HCT116 (cell line): ENCODE data around the gene SORBS1. TPM values are rescaled to one million over a fixed set of nuclear protein-coding genes. Genes with fewer than 3 reads are reported as not detected.

Source experiments
- ATAC-seq: fragments of 200-7000 bp; cut with Tn5 transposase; 2 replicates; pipeline ENCODE4 v1.9.1; 2020; ENCODE audit warnings: mild to moderate bottlenecking, moderate library complexity
- BruUV-seq: library from RNA; stranded (reverse); fragments of 400-500 nt; replicated peaks from 2 replicates; lab custom pipeline; 2021; lab: Mats Ljungman, UMichigan
- CTCF ChIA-PET: fragments of 300-600 bp; sonication (Branson Sonifier 250); formaldehyde crosslinking; loops from one replicate; lab custom pipeline; 2021; ENCODE audit warnings: antibody characterized with exemption; lab: Charles Lee
- POLR2A ChIA-PET: fragments of 300-600, 350-600 bp; sonication (Branson Sonifier 250); formaldehyde crosslinking; loops from one replicate; lab custom pipeline; 2021; ENCODE audit warnings: antibody characterized with exemption; lab: Charles Lee
- RAD21 ChIA-PET, 2 experiments: fragments of 300-600 bp; sonication (Branson Sonifier 250); formaldehyde crosslinking; loops; one replicate each; lab custom pipeline; 2023; ENCODE audit warnings: low total read pairs in 2 of 2; ENCODE audit not compliant: uncharacterized antibody in 2 of 2, unreplicated experiment in 2 of 2, low non-redundant PET in 1 of 2; lab: Charles Lee
- DNase-seq: peaks from one replicate; pipeline ENCODE4 v3.0.0-alpha.2; 2010; ENCODE audit warnings: low read depth, low spot score
- H2AFZ ChIP-seq: fragments of 200-600 bp; shearing (Covaris generic), sonication (generic); 2 replicates; pipeline ENCODE4 v1.6.1; 2017; ENCODE audit warnings: low read depth, mixed run types, mixed read lengths, antibody characterized with exemption, low read length; ENCODE audit not compliant: poor library complexity, severe bottlenecking
- H3K27ac ChIP-seq: 2 replicates; pipeline ENCODE4 v1.5.1; 2012; ENCODE audit warnings: low read depth, low read length
- H3K27me3 ChIP-seq: fragments of 200-600 bp; sonication (generic); 2 replicates; pipeline ENCODE4 v1.6.1; 2016; ENCODE audit warnings: mixed run types, low read length, mixed read lengths; ENCODE audit not compliant: insufficient read depth
- H3K36me3 ChIP-seq, 2 experiments: fragments of 200-500 bp in 1 of 2; fragments of 200-600 bp in 1 of 2; sonication (Bioruptor generic) in 1 of 2; sonication (generic) in 1 of 2; 2 replicates each; pipeline versions ENCODE4 v1.5.1 to v1.6.1; 2014 to 2016; ENCODE audit warnings: low read length in 2 of 2, inconsistent platforms in 1 of 2, mixed read lengths in 1 of 2, mixed run types in 1 of 2; ENCODE audit not compliant: insufficient read depth in 2 of 2, control insufficient read depth in 1 of 2
- H3K4me1 ChIP-seq, 2 experiments: fragments of 200-600 bp in 1 of 2; sonication (generic) in 1 of 2; 2 replicates each; pipeline versions ENCODE4 v1.5.1 to v1.6.1; 2012 to 2017; ENCODE audit warnings: low read length in 2 of 2, inconsistent platforms in 1 of 2, mild to moderate bottlenecking in 1 of 2, mixed read lengths in 1 of 2, mixed run types in 1 of 2, moderate library complexity in 1 of 2; ENCODE audit not compliant: insufficient read depth in 2 of 2, control insufficient read depth in 1 of 2
- H3K4me2 ChIP-seq: fragments of 200-600 bp; sonication (generic); 2 replicates; pipeline ENCODE4 v1.6.1; 2017; ENCODE audit warnings: mixed run types, low read length, mixed read lengths
- H3K4me3 ChIP-seq, 2 experiments: fragments of 200-600 bp in 1 of 2; sonication (generic) in 1 of 2; replicated peaks in 1 of 2; 2 replicates each; pipeline ENCODE4 v1.5.1; 2011 to 2016; ENCODE audit warnings: low read length in 2 of 2, control low read depth in 1 of 2, low read depth in 1 of 2, mild to moderate bottlenecking in 1 of 2, mixed read lengths in 1 of 2, mixed run types in 1 of 2
- H3K79me2 ChIP-seq: fragments of 200-600 bp; sonication (generic); 2 replicates; pipeline ENCODE4 v1.6.1; 2017; ENCODE audit warnings: mild to moderate bottlenecking, mixed run types, low read length, moderate library complexity, mixed read lengths; ENCODE audit not compliant: insufficient read depth
- H3K9ac ChIP-seq: fragments of 200-600 bp; sonication (generic); 2 replicates; pipeline ENCODE4 v1.6.1; 2016; ENCODE audit warnings: low read length, mixed read lengths
- H3K9me2 ChIP-seq: fragments of 200-600 bp; sonication (generic), shearing (Covaris generic); 2 replicates; pipeline ENCODE4 v1.6.1; 2017; ENCODE audit warnings: mixed run types, mild to moderate bottlenecking, moderate library complexity; ENCODE audit not compliant: insufficient read depth
- H3K9me3 ChIP-seq, 2 experiments: fragments of 200-500 bp in 1 of 2; fragments of 200-600 bp in 1 of 2; sonication (Bioruptor generic) in 1 of 2; sonication (generic) in 1 of 2; 2 replicates each; pipeline ENCODE4 v1.6.1; 2014 to 2017; ENCODE audit warnings: low read length in 2 of 2, mixed read lengths in 2 of 2, inconsistent platforms in 1 of 2, low read depth in 1 of 2, mild to moderate bottlenecking in 1 of 2, mixed run types in 1 of 2, moderate library complexity in 1 of 2; ENCODE audit not compliant: control insufficient read depth in 1 of 2, insufficient read depth in 1 of 2
- H4K20me1 ChIP-seq: fragments of 200-600 bp; sonication (generic), shearing (Covaris generic); 2 replicates; pipeline ENCODE4 v1.6.1; 2017; ENCODE audit warnings: mixed run types, mild to moderate bottlenecking, moderate library complexity; ENCODE audit not compliant: insufficient read depth
- CBX3 ChIP-seq: IDR thresholded peaks from 2 replicates; pipeline ENCODE4 v1.6.1; 2012; ENCODE audit warnings: low read depth
- CEBPB ChIP-seq: IDR thresholded peaks from 2 replicates; pipeline ENCODE4 v1.6.1; 2012; ENCODE audit warnings: low read depth
- REST ChIP-seq: IDR thresholded peaks from 2 replicates; pipeline ENCODE4 v1.6.1; 2012; ENCODE audit warnings: low read depth
- TCF7L2 ChIP-seq: IDR thresholded peaks from 2 replicates; pipeline ENCODE4 v1.7.0; 2011; ENCODE audit warnings: borderline replicate concordance, inconsistent platforms; ENCODE audit not compliant: insufficient read depth, insufficient read length; ENCODE audit errors: extremely low read depth
- YY1 ChIP-seq: IDR thresholded peaks from 2 replicates; pipeline ENCODE4 v1.6.1; 2011; ENCODE audit warnings: low read length, low read depth, moderate library complexity, mild to moderate bottlenecking; ENCODE audit not compliant: insufficient replicate concordance; ENCODE audit errors: extremely low read depth
- ZBTB33 ChIP-seq: IDR thresholded peaks from 2 replicates; pipeline ENCODE4 v1.6.1; 2011; ENCODE audit warnings: mild to moderate bottlenecking, low read length, moderate library complexity; ENCODE audit not compliant: insufficient replicate concordance; ENCODE audit errors: extremely low read depth
- intact Hi-C: fragments of 100-400 bp; cut with micrococcal nuclease; formaldehyde crosslinking; loops from 2 replicates; pipeline ENCODE4 v1.10.0; 2022
- total RNA-seq: library from RNA; stranded (reverse); gene quantifications from one replicate; pipeline ENCODE4 v1.2.1, GENCODE V29; 2021; ENCODE audit not compliant: unreplicated experiment

The SORBS1 gene
- total RNA-seq, 1 experiment from 2014 or later: 3.4 TPM

GRCh38 chr10:95391581-95392216, 169.5 kb downstream of the SORBS1 start:
- H3K4me3 ChIP-seq: no peak overlapping the region
- no peak overlapping the region for H3K27ac ChIP-seq
- H3K4me1 ChIP-seq: peaks cover 4 to 18% of the 10 kb centered on the region in 2 experiments; a peak in 2 of 4 replicates
- H3K79me2 ChIP-seq: no peaks in the 10 kb centered on the region
- intact Hi-C loops: no loop called here
- no peak overlapping the region for H2AFZ ChIP-seq
- no peak overlapping the region for H3K4me2 ChIP-seq
- H3K9me2 ChIP-seq: no peaks in the 10 kb centered on the region
- RAD21 ChIA-PET: no interaction called here
- TF ChIP-seq YY1: no peak
- no peak for TF ChIP-seq TCF7L2
- no peak for TF ChIP-seq CBX3
- no peak for TF ChIP-seq CEBPB
- TF ChIP-seq REST: peak; percentile 75
- no peak for TF ChIP-seq ZBTB33
- ATAC-seq: no peak
- no peak for DNase-seq
- CTCF ChIA-PET: interaction anchor here (1.0 kb wide), 1 partner anchor 39 kb away, joined by 4 read pairs; no protein-coding TSS in a partner anchor
- no peaks in the 10 kb centered on the region for H3K9me3 ChIP-seq
- H3K36me3 ChIP-seq: no peaks in the 10 kb centered on the region
- BruUV-seq: no TSS peak
- no peaks in the 10 kb centered on the region for H3K27me3 ChIP-seq
- POLR2A ChIA-PET: no interaction called here
- H3K9ac ChIP-seq: no peak overlapping the region
- H4K20me1 ChIP-seq: no peaks in the 10 kb centered on the region
